ENCODE measurements around the gene MOGAT2. TPM values are rescaled to one million over a fixed set of nuclear protein-coding genes. Genes with fewer than 3 reads are reported as not detected.

MOGAT2 gene
- total and polyA plus RNA-seq, 2 of the 13 experiments (the other 11 are each of a cell fraction or from before 2014, with no cell fraction given) = 27.2 to 27.8 TPM

DNA sequence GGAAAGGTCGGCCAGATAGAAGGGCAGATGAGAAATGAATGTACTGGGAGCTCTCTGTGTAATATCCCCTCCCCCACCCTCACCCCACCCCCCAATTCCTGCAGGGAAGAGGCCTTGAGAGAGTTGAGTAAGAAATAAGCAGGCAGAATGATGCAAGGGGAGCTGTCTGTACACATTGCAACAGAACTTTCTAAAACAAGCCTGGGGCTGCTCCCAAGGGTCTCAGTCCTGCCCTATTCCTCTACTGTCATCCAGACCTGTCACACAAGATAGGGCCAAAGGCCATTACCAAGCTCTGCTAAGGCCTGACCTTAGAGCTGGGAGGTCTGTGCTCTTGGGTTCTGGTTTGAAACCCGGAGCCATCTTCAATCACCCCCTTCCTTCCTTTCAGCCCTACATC is 45.2 kb downstream of the MOGAT2 start (continued):
- TF ChIP-seq, protein P1, sequence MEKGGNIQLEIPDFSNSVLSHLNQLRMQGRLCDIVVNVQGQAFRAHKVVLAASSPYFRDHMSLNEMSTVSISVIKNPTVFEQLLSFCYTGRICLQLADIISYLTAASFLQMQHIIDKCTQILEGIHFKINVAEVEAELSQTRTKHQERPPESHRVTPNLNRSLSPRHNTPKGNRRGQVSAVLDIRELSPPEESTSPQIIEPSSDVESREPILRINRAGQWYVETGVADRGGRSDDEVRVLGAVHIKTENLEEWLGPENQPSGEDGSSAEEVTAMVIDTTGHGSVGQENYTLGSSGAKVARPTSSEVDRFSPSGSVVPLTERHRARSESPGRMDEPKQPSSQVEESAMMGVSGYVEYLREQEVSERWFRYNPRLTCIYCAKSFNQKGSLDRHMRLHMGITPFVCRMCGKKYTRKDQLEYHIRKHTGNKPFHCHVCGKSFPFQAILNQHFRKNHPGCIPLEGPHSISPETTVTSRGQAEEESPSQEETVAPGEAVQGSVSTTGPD (CRISPR knock-in tag; IDR thresholded peaks at IDR 0.05) = no peak
- TF ChIP-seq PHF21A (CRISPR knock-in tag; IDR thresholded peaks at IDR 0.05) = peak; percentile 45; the same call in 1 of the 2 replicates
- TF ChIP-seq, protein P2, sequence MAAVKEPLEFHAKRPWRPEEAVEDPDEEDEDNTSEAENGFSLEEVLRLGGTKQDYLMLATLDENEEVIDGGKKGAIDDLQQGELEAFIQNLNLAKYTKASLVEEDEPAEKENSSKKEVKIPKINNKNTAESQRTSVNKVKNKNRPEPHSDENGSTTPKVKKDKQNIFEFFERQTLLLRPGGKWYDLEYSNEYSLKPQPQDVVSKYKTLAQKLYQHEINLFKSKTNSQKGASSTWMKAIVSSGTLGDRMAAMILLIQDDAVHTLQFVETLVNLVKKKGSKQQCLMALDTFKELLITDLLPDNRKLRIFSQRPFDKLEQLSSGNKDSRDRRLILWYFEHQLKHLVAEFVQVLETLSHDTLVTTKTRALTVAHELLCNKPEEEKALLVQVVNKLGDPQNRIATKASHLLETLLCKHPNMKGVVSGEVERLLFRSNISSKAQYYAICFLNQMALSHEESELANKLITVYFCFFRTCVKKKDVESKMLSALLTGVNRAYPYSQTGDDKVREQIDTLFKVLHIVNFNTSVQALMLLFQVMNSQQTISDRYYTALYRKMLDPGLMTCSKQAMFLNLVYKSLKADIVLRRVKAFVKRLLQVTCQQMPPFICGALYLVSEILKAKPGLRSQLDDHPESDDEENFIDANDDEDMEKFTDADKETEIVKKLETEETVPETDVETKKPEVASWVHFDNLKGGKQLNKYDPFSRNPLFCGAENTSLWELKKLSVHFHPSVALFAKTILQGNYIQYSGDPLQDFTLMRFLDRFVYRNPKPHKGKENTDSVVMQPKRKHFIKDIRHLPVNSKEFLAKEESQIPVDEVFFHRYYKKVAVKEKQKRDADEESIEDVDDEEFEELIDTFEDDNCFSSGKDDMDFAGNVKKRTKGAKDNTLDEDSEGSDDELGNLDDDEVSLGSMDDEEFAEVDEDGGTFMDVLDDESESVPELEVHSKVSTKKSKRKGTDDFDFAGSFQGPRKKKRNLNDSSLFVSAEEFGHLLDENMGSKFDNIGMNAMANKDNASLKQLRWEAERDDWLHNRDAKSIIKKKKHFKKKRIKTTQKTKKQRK (IDR thresholded peaks at IDR 0.05; ENCODE audit: low read length) = no peak
- TF ChIP-seq, protein P3, sequence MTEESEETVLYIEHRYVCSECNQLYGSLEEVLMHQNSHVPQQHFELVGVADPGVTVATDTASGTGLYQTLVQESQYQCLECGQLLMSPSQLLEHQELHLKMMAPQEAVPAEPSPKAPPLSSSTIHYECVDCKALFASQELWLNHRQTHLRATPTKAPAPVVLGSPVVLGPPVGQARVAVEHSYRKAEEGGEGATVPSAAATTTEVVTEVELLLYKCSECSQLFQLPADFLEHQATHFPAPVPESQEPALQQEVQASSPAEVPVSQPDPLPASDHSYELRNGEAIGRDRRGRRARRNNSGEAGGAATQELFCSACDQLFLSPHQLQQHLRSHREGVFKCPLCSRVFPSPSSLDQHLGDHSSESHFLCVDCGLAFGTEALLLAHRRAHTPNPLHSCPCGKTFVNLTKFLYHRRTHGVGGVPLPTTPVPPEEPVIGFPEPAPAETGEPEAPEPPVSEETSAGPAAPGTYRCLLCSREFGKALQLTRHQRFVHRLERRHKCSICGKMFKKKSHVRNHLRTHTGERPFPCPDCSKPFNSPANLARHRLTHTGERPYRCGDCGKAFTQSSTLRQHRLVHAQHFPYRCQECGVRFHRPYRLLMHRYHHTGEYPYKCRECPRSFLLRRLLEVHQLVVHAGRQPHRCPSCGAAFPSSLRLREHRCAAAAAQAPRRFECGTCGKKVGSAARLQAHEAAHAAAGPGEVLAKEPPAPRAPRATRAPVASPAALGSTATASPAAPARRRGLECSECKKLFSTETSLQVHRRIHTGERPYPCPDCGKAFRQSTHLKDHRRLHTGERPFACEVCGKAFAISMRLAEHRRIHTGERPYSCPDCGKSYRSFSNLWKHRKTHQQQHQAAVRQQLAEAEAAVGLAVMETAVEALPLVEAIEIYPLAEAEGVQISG (CRISPR knock-in tag; IDR thresholded peaks at IDR 0.05) = peak; percentile 53
- no peak for TF ChIP-seq CHD4 (IDR thresholded peaks at IDR 0.05; ENCODE audit: borderline replicate concordance, low read length)
- TF ChIP-seq, protein P4, sequence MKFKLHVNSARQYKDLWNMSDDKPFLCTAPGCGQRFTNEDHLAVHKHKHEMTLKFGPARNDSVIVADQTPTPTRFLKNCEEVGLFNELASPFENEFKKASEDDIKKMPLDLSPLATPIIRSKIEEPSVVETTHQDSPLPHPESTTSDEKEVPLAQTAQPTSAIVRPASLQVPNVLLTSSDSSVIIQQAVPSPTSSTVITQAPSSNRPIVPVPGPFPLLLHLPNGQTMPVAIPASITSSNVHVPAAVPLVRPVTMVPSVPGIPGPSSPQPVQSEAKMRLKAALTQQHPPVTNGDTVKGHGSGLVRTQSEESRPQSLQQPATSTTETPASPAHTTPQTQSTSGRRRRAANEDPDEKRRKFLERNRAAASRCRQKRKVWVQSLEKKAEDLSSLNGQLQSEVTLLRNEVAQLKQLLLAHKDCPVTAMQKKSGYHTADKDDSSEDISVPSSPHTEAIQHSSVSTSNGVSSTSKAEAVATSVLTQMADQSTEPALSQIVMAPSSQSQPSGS (CRISPR knock-in tag; IDR thresholded peaks at IDR 0.05) = peak; percentile 85
- TF ChIP-seq, protein P5, sequence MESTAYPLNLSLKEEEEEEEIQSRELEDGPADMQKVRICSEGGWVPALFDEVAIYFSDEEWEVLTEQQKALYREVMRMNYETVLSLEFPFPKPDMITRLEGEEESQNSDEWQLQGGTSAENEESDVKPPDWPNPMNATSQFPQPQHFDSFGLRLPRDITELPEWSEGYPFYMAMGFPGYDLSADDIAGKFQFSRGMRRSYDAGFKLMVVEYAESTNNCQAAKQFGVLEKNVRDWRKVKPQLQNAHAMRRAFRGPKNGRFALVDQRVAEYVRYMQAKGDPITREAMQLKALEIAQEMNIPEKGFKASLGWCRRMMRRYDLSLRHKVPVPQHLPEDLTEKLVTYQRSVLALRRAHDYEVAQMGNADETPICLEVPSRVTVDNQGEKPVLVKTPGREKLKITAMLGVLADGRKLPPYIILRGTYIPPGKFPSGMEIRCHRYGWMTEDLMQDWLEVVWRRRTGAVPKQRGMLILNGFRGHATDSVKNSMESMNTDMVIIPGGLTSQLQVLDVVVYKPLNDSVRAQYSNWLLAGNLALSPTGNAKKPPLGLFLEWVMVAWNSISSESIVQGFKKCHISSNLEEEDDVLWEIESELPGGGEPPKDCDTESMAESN (CRISPR knock-in tag; conservative IDR thresholded peaks at IDR 0.05) = peak; percentile 65; the same call in 1 of the 2 replicates
- TF ChIP-seq, protein P6, sequence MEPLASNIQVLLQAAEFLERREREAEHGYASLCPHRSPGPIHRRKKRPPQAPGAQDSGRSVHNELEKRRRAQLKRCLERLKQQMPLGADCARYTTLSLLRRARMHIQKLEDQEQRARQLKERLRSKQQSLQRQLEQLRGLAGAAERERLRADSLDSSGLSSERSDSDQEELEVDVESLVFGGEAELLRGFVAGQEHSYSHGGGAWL (CRISPR knock-in tag; IDR thresholded peaks at IDR 0.05) = no peak
- TF ChIP-seq ERF (CRISPR knock-in tag; IDR thresholded peaks at IDR 0.05) = peak; percentile 76; the same call in 1 of the 2 replicates
- TF ChIP-seq HES4 (CRISPR knock-in tag; IDR thresholded peaks at IDR 0.05; ENCODE audit: borderline replicate concordance) = no peak
- no peak for TF ChIP-seq ZC3H13 (CRISPR knock-in tag; IDR thresholded peaks at IDR 0.05)
- no peak for TF ChIP-seq ARHGAP35 (CRISPR knock-in tag; IDR thresholded peaks at IDR 0.05; ENCODE audit: borderline replicate concordance)
- peak; percentile 83 for TF ChIP-seq HMG20A (CRISPR knock-in tag; IDR thresholded peaks at IDR 0.05; ENCODE audit: borderline replicate concordance)
- no peak for TF ChIP-seq HOXA9 (CRISPR knock-in tag; IDR thresholded peaks at IDR 0.05; ENCODE audit: borderline replicate concordance)
- TF ChIP-seq RELA (CRISPR knock-in tag; IDR thresholded peaks at IDR 0.05) = no peak
- no peak for TF ChIP-seq RFXANK (CRISPR knock-in tag; IDR thresholded peaks at IDR 0.05)
- no peak for TF ChIP-seq ZNF160 (CRISPR knock-in tag; IDR thresholded peaks at IDR 0.05)
- TF ChIP-seq RAD51 (IDR thresholded peaks at IDR 0.05; ENCODE audit: borderline replicate concordance) = no peak
- peak; percentile 29; the same call in 1 of the 2 replicates for TF ChIP-seq MEIS2 (CRISPR knock-in tag; IDR thresholded peaks at IDR 0.05)
- no peak for TF ChIP-seq ZFP62 (CRISPR knock-in tag; IDR thresholded peaks at IDR 0.05)
